ENCODE results near the gene LCE3A.

The LCE3A gene

DNA sequence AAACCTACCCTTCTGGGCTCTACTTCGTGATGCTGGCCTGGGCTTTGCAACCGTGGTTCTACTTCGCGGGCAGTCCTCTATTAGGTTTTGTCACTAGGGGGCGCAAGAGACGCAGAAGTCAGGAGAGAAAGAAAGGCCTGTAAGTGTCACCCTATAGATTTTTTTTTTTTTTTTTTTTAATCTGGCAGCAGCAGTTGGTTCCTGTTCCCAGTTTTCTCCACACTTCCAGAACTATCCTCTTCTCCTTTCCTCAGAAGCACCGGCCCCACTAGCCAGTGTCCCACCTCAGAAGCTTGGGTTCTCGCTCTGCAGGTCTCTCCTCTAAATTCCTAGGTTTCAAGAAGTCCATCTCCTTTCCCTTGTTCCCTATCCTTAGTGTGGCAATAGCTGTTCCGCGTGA lies 31.2 kb upstream of the LCE3A start:
- H3K4me3 ChIP-seq (ENCODE audit: low read depth, low read length), result no peak overlapping the region
- peak; percentile 18 for DNase-seq (ENCODE audit: low read depth, low spot score)
- TF ChIP-seq, protein P1, sequence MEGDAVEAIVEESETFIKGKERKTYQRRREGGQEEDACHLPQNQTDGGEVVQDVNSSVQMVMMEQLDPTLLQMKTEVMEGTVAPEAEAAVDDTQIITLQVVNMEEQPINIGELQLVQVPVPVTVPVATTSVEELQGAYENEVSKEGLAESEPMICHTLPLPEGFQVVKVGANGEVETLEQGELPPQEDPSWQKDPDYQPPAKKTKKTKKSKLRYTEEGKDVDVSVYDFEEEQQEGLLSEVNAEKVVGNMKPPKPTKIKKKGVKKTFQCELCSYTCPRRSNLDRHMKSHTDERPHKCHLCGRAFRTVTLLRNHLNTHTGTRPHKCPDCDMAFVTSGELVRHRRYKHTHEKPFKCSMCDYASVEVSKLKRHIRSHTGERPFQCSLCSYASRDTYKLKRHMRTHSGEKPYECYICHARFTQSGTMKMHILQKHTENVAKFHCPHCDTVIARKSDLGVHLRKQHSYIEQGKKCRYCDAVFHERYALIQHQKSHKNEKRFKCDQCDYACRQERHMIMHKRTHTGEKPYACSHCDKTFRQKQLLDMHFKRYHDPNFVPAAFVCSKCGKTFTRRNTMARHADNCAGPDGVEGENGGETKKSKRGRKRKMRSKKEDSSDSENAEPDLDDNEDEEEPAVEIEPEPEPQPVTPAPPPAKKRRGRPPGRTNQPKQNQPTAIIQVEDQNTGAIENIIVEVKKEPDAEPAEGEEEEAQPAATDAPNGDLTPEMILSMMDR (IDR thresholded peaks at IDR 0.05; ENCODE audit: low read depth, low read length), result peak; percentile 79
- in situ Hi-C loops (cut with HindIII; ENCODE audit: low sequenced_read_pairs), result no loop called here

DNA sequence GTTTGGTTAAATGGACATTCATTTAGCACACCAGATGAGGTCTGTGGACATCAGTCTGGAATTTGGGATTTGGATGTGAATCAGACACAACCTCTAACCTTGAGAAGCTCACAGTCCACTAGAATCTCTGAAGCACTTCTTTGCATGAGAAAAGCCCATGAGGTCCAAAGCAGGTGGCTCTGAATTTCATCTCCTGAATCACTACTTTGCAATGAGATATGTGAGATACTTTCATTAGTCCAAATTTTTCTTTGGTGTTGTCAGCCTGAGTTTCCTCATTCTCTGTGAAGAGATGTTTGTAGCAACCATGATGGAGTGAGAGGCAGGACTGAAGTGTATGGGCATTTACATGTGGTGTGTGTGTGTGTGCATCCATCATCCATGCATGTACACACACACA lies 23.8 kb upstream of the LCE3A start:
- TF ChIP-seq, protein P1 (IDR thresholded peaks at IDR 0.05; ENCODE audit: low read depth, low read length), result no peak
- in situ Hi-C loops (cut with HindIII; ENCODE audit: low sequenced_read_pairs), result no loop called here
- DNase-seq (ENCODE audit: low read depth, low spot score), result no peak
- H3K4me3 ChIP-seq (ENCODE audit: low read depth, low read length), result no peak overlapping the region

DNA sequence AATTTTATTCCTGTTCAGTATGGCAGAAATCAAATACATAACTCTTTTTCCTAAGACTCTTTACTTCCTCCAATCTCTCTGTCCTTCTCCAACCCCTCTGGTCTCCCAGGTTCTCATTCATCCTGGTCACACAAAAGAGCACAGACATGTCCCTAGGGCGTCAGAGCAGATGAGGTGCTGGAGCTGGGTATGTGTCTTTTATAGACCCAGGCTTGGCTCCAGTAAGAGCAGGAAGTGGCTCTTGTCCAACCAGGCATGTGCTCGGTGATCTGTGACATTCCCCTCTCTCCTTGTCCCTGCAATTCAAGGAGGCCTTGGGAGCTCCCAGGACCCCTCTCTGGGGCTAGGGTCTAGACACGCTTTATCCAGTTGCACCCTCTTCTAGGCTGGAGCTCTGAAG lies 22.2 kb upstream of the LCE3A start:
- TF ChIP-seq, protein P1 (IDR thresholded peaks at IDR 0.05; ENCODE audit: low read depth, low read length), result no peak
- no peak overlapping the region for H3K4me3 ChIP-seq (ENCODE audit: low read depth, low read length)
- in situ Hi-C loops (cut with HindIII; ENCODE audit: low sequenced_read_pairs), result no loop called here
- no peak for DNase-seq (ENCODE audit: low read depth, low spot score)

DNA sequence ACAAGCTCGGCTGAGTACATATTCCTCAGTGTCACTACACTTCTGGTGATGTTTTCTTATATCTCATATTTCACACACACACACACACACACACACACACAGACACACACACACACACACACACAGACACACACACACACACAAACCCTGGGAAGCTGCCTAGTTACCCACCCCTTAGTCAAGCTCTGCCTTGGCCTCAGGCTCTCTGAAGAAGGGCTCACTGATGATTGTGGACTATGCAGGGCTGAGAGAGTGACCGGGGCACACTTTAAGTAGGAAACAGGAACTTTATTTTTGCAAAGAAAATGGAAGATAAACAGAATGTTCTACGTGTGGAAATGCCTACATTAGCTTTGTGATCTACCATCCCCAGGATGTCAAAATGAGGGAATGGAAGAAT lies 21.0 kb upstream of the LCE3A start:
- in situ Hi-C loops (cut with HindIII; ENCODE audit: low sequenced_read_pairs), result no loop called here
- TF ChIP-seq, protein P1 (IDR thresholded peaks at IDR 0.05; ENCODE audit: low read depth, low read length), result no peak
- no peak overlapping the region for H3K4me3 ChIP-seq (ENCODE audit: low read depth, low read length)
- no peak for DNase-seq (ENCODE audit: low read depth, low spot score)

DNA sequence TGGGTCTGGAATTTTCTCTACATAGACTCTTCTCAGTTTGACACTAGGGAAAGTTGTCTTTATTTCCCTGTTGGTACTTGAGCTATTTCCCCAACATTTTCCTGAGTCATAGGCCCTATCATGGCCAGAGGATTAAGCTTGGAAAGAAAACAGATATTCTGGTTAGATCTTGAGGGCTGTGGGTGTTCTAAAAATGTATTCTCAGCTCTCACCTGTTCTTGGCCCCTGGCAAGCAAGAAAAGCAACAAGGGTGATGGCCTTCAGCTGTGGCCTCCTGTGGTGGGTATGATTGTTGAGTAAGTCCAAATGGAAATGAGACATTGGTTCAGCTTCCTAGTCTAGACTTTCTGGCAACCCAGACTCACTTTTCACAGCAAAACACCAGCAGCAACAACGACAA lies 17.4 kb upstream of the LCE3A start:
- TF ChIP-seq, protein P1 (IDR thresholded peaks at IDR 0.05; ENCODE audit: low read depth, low read length), result no peak
- DNase-seq (ENCODE audit: low read depth, low spot score), result no peak
- in situ Hi-C loops (cut with HindIII; ENCODE audit: low sequenced_read_pairs), result no loop called here
- H3K4me3 ChIP-seq (ENCODE audit: low read depth, low read length), result no peak overlapping the region

DNA sequence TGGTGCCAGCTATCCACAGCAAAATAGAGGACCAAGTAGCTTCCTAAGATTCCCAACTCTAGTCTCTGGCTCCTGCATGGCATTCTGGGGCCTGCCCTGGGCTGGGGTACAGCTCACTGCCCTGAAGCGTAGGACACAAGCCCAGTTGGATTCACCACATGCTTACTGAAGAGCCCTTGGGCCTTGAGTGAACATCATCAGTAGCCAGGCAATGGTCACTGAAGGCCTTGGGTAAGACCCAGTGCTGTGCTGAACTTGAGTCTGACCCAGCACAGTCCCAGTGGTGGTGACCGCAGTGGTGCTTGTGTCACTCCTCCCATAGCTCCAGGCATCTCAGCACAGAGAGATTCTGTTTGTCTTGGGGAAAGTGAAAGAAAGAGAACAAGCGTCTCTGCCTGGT lies 7.7 kb upstream of the LCE3A start:
- no peak overlapping the region for H3K4me3 ChIP-seq (ENCODE audit: low read depth, low read length)
- TF ChIP-seq, protein P1 (IDR thresholded peaks at IDR 0.05; ENCODE audit: low read depth, low read length), result no peak
- in situ Hi-C loops (cut with HindIII; ENCODE audit: low sequenced_read_pairs), result no loop called here
- DNase-seq (ENCODE audit: low read depth, low spot score), result no peak

DNA sequence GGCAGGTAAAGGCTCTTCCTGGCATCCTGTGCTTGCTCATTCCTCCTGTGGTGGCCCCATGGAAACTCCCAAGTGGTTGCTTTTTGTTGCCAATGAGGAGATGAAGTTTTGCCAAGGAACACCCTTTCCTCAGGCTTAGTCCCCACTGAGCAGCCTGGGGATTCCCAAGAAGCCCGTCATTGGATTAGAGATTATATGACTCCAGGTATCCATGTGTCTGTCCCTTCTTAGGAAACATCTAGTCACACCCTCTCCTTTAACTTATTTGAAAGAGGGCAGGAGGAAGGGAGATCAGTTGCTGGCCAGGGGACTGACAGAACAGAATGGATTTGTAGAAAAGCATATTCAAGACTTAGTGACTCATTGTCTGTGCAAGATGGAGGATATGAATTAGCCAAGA lies 3.8 kb upstream of the LCE3A start:
- DNase-seq (ENCODE audit: low read depth, low spot score), result no peak
- in situ Hi-C loops (cut with HindIII; ENCODE audit: low sequenced_read_pairs), result no loop called here
- TF ChIP-seq, protein P1 (IDR thresholded peaks at IDR 0.05; ENCODE audit: low read depth, low read length), result no peak
- no peak overlapping the region for H3K4me3 ChIP-seq (ENCODE audit: low read depth, low read length)

Data from astrocyte of the spinal cord (primary cell).